Measurements from ENCODE around the gene KAZN.

Gene KAZN

DNA sequence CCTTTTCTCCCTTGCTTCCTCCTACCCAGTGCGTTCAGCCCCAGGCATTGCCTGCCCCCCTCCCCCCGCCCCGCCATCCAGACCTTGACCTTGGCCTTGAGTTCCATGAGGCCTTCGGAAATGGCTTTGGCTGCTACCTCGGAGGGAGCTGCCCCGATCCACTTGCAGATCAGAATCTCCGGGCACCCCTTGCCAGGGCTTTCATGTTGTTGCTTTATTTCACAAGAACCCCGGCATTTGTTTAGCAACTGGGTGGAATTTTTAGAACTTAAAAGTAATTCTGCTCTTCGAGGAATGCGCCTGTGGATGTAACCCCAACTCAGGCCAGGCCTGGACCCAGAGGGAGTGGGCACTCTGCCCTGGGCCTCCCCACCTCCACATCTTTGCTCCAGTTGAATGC, 401.0 kb downstream of the KAZN start:
- no peak for DNase-seq

GRCh38 chr1:15000030-15000429, 401.5 kb downstream of the KAZN start:
- DNase-seq = no peak

DNA sequence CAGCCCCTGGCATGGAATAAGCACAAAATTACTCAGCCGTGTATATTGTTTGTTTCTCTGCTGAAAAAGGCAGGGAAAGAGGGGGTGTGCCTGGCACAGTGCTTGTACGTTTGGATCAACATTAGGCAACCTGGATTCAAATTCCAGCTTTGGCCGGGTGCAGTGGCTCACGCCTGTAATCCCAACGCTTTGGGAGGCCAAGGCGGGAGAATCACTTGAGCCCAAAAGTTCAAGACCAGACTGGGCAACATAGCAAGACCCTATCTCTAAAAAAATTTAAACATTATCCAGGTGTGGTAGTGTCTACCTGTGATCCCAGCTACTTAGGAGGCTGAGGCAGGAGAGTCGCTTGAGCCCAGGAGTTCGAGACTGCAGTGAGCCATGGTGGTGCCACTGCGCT, 402.2 kb downstream of the KAZN start:
- DNase-seq = no peak

GRCh38 chr1:15001317-15001915, 402.9 kb downstream of the KAZN start:
- DNase-seq = no peak

DNA sequence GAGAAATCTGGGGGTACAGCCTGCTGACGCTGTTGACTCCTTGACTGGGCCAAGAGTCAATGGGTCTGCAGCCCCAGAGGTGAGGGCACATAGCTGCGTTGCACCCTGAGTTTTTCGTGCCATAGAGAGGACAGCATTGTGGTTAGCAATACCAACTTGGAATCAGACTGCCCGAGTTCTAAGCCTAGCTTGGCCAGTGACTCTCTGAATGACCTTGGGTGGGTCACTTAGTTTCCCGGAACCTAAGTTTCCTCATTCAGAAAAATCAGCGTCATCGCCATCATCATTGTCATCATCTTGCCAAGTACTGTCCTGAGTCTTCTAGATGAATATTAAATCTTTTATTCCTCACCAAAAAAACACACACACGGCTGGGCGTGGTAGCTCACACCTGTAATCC, 403.8 kb downstream of the KAZN start:
- no peak for DNase-seq

DNA sequence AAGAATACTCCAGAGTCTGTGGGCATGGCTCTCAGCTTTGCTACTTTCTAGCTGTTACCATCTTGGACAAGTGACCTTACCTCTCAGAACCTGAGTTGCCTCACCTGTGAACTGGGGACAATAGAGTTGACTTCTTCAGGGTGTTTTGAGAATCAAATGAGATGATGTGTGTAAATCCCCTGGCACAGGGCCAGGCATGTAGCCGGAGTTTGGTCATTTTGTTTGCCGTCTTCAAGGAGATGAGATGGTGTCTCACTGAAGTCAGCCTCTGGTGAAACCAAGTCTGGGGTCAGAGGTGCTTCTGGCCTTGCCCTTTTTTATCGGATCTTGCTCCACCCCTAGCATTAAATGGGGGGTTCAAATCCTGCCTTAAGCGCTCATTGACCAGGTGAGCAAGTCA, 405.9 kb downstream of the KAZN start:
- no peak for DNase-seq

- no peak for DNase-seq
Measured at GRCh38 chr1:15005116-15005515, 406.6 kb downstream of the KAZN start.

DNA sequence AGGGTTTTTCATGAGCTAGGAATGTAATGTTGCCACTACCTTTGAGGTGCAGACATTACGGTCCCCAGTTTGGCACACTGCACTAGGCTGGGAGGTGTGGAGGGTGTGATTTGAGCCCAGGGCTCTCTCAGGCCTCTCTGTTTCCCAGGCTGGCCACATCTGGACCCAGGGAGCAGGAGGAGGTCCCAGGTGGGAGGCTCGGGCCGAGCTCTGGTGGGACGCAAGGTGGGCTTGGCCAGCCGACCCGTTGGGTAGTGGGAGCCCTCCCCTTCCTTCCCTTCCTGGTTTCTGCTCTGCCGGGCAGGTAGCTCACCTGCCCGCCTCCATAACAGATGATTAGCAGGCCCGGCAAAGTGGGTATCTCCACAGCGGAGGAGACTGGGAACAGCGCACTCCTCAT, 408.9 kb downstream of the KAZN start:
- no peak for DNase-seq

DNA sequence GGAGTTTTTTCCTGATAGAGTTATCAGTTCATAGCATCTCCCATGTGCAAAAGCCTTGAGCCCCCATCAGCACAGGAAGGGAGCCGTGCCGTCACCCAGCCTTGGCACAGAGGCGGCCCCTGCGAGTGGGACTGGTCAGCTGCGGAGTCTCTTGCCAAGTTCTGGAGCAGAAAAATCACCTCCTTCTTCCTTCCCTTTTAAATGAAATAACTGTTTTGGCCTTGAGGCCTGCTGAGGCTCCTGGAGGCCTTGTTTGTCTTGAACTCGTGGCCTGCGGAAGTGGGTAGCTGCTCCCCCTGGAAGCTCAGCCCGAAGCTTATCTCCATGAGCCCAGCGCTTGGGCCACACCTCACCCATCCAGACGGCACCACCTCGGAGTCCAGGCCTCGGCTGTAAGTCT, 409.4 kb downstream of the KAZN start:
- no peak for DNase-seq

DNA sequence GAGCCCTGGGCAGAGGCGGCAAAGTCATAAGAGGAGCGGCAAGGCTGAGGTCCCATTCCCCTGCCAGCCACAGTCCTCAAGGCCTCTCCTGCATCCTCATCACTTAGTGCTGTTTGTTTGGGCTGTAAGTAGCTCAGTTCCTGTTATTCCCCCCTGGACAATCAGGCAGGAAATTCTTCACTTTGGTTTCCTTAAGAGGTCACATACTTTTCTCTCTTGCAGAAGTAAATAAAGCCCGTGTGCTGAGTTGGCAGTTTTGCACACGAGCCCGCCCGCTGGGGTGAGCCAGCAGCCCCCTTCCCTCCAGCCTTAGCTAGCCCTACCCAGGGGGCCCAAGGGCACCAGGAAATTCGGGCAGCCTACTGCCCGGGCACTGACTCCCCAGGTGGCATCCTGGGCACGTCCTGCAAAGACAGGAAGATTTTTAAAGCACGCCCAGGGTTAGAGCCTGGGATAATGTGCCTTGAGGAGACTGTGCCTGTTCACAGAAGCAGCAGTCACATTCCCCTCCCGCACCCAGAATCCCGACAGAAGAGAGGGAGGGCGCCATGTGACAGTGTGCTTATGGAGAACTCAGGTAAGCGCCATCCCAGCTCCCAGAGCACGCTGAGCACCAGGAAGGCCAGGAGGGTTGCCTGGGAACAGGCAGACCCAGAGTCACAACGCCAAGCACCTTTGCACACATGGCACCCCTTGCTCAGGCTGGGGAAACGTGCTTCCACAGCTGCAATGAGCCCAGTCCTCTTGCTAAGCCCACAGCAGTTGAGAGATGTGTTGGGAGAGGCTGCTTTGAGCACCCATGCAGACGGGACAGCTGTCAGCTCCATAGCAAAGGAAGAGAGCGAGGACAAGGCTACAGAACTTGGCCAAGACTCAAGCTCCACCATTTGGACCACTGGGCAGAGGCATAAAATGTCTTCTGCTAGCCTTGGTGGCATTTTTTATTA, 410.6 kb downstream of the KAZN start:
- no peak for DNase-seq

DNA sequence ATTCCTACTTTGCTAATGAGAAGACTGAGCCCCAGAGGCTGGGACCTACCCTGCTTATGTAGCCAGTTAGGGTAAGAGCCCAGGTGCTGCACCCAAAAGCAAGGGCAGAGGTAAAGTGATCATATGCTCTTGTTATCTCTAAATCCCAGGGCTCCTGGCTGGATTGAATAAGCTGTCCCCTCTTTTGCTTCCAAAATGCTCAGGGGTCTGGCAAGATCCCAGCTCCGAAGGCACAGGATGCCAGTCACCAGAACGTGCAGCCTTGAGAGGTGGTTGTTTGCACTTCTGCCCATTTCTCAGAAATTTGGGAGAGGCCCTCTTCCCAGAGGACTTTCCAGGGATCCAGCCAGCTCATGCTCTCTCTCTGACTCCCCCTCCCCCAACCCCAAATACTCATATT, 412.7 kb downstream of the KAZN start:
- DNase-seq = no peak

DNA sequence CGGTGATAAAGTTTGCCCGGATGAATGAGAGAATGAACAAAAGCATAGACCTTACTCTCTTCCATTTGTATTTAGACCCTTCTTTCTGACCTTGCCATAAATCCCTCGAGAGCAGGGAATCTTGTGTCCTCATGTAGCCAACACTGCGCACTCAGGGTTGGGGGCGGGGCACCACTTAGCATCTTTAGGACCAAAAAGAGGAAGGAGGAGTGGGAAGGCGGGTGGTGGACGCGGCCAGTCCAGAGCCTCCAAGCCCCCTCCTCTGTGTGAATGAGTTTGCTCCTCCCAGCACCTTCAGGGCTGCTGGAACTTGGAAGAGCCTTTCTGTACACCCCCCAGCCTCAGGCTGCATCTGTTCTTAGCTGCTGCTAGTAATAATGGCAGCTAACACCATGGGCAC, 413.2 kb downstream of the KAZN start:
- no peak for DNase-seq

DNA sequence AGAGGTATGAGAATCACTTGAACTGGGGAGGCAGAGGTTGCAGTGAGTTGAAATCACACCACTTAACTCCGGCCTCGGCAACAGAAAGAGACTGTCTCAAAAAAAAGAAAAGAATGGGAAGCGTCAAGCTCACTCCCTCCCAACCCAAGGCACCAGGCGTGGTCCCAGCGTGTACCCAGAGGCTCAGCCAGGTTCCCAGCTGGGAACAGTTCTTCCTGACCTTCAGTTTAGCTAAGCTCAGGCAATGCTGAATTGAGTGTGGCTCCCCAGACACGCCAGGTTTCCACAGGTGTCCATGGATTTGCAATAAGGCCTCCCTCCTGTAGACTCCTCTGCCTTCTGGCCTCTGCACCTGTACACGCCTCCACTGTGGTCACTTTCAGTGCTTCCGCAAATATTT, 414.3 kb downstream of the KAZN start:
- DNase-seq = no peak

GRCh38 chr1:15013767-15014166, 415.3 kb downstream of the KAZN start:
- DNase-seq = no peak

GRCh38 chr1:15014516-15014915, 416.0 kb downstream of the KAZN start:
- DNase-seq = no peak

GRCh38 chr1:15016001-15016400, 417.5 kb downstream of the KAZN start:
- no peak for DNase-seq

- DNase-seq = no peak
Measured at GRCh38 chr1:15016526-15016925, 418.0 kb downstream of the KAZN start.

DNA sequence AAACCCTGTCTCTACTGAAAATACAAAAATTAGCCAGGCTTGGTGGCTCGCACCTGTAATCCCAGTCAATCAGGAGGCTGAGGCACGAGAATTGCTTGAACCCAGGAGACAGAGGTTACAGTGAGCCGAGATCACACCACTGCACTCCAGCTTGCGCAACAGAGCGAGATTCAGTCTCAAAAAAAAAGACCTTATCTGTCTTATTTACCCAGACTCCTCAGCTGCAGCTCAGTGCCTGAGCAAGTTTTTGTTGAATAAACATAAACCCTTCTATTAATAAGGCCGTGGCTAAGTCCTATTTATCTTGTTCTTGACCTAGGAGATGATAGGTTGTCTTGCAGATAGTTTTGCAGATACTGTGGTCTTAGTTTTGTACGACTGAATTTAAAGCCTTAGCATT, 418.6 kb downstream of the KAZN start:
- DNase-seq = no peak

- DNase-seq = no peak
Measured at GRCh38 chr1:15018767-15019166, 420.3 kb downstream of the KAZN start.

GRCh38 chr1:15020943-15021745, 422.7 kb downstream of the KAZN start:
- DNase-seq = no peak

- DNase-seq = no peak
Measured at GRCh38 chr1:15022048-15022447, 423.6 kb downstream of the KAZN start.

DNA sequence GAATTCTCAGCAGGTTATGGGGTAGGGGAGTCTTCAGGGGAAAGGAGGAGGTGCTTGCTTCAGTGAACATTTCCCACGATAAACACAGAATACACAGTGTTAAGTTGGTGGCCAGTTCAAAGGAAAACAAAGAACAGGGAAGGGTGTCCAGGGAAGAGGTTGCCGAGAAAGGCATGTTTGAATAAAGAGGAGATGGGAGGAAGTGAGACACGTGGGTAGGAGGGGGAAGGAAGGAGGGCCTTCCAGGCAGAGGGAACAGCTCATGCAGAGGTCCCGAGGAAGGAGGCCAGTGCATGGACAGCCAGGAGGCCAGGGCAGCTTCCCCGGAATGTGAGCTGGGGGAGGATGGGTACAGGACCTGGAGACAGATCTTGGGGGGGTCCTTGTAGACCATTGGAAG, 424.7 kb downstream of the KAZN start:
- DNase-seq = no peak

DNA sequence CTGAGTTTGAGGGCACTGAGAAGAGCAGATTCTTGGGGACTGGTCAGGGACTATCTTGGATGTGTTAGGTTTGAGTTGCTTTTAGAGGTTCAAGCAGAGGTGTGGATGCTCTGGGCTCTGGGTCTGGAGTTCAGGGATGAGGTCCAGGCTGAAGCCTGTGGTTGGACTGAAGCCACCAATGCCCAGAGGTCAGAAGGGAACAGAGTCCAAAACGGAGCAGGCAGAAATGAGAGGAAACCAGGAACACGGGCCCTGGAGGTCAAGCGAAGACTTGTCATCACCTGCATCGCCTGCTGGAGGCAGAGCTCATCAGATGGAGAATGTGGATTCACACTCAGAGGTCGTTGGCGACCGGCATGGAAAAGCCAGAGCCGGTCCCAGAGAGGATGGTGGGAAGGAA, 425.5 kb downstream of the KAZN start:
- no peak for DNase-seq

DNA sequence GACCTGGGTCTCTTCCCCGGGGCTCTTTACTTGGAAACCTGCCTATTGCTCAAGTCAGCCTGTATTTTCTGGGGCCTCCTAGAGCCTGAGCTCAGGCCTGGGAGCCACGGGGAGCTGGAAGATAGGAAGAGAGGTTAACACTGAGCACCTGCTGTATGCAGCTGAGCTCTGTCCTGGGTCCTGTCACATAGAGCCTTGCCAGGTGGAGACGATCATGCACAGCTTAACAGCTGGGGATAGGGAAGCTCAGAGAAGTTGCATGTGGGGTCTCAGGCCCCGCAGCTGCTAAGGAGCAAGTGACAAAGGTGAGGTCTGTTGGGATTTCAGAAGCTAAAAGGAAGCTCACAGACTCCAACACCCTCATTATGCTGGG, 427.6 kb downstream of the KAZN start:
- no peak for DNase-seq

All from NCI-H226 (cell line).